HEK293 (cell line): ENCODE results near the gene DISC1.
A peak's percentile ranks its signal among the peaks of the same experiment; 100 is the strongest.
"Not testable (repeated sequence)": the region's sequence is repeated elsewhere in the genome, so short reads cannot be mapped to it uniquely, and the experiment has no call there.

Experiments used
- CTCF ChIA-PET: fragments of 350-600 bp; formaldehyde crosslinking; extraction: SDS; loops from one replicate; lab custom pipeline; 2021; ENCODE audit warnings: antibody characterized with exemption; lab: Yijun Ruan, JAX
- POLR2A ChIA-PET: fragments of 300-600 bp; formaldehyde crosslinking; extraction: SDS; loops from one replicate; lab custom pipeline; 2020; ENCODE audit warnings: antibody characterized with exemption, inconsistent platforms; lab: Yijun Ruan, JAX
- H3K27ac ChIP-seq: fragments of 200-500 bp; sonication (Bioruptor generic); 2 replicates; pipeline ENCODE4 v1.5.1; 2014; ENCODE audit warnings: low read depth, low read length, control low read depth, inconsistent platforms; ENCODE audit errors: extremely low read depth
- H3K36me3 ChIP-seq, 2 experiments: fragments of 200-500 bp in 1 of 2; sonication (Bioruptor generic) in 1 of 2; 1 replicate in 1 of 2; 2 replicates in 1 of 2; pipeline ENCODE4 v1.5.1; 2014 to 2017; ENCODE audit warnings: inconsistent platforms in 2 of 2, low read length in 2 of 2; ENCODE audit not compliant: control insufficient read depth in 2 of 2, insufficient read depth in 1 of 2
- H3K4me1 ChIP-seq: fragments of 200-500 bp; sonication (Bioruptor generic); 2 replicates; pipeline ENCODE4 v1.5.1; 2014; ENCODE audit warnings: mild to moderate bottlenecking, low read length, inconsistent platforms; ENCODE audit not compliant: control insufficient read depth, insufficient read depth
- H3K4me3 ChIP-seq: 2 replicates; pipeline ENCODE4 v1.5.1; 2011; ENCODE audit warnings: low read depth, mild to moderate bottlenecking, control low read depth, low read length, moderate library complexity
- H3K9me3 ChIP-seq: fragments of 200-500 bp; sonication (Bioruptor generic); 2 replicates; pipeline ENCODE4 v1.5.1; 2014; ENCODE audit warnings: low read depth, low read length, inconsistent platforms; ENCODE audit not compliant: control insufficient read depth, insufficient read depth
- EGR2 ChIP-seq: fragments of 450-650 bp; formaldehyde crosslinking; IDR thresholded peaks from 2 replicates; pipeline ENCODE4 v1.5.1; 2016; ENCODE audit warnings: low read depth, missing biosample characterization, missing genetic modification characterization
- KLF1 ChIP-seq: fragments of 450-650 bp; formaldehyde crosslinking; IDR thresholded peaks from 2 replicates; pipeline ENCODE4 v1.5.1; 2016; ENCODE audit warnings: missing biosample characterization, missing genetic modification characterization
- KLF17 ChIP-seq: fragments of 450-650 bp; formaldehyde crosslinking; IDR thresholded peaks from 2 replicates; pipeline ENCODE4 v1.5.1; 2016; ENCODE audit warnings: missing biosample characterization, missing genetic modification characterization
- PATZ1 ChIP-seq: fragments of 450-650 bp; formaldehyde crosslinking; IDR thresholded peaks from 2 replicates; pipeline ENCODE4 v1.5.1; 2016; ENCODE audit warnings: missing biosample characterization, missing genetic modification characterization
- PRDM4 ChIP-seq: fragments of 450-650 bp; formaldehyde crosslinking; IDR thresholded peaks from 2 replicates; pipeline ENCODE4 v1.5.1; 2017; ENCODE audit warnings: missing biosample characterization, missing genetic modification characterization
- SCRT2 ChIP-seq: fragments of 450-650 bp; formaldehyde crosslinking; IDR thresholded peaks from 2 replicates; pipeline ENCODE4 v1.5.1; 2016; ENCODE audit warnings: missing biosample characterization, missing genetic modification characterization
- ZBTB17 ChIP-seq: fragments of 450-650 bp; formaldehyde crosslinking; IDR thresholded peaks from 2 replicates; pipeline ENCODE4 v1.5.1; 2016; ENCODE audit warnings: missing biosample characterization, missing genetic modification characterization
- ZFHX2 ChIP-seq: fragments of 450-650 bp; formaldehyde crosslinking; conservative IDR thresholded peaks from 2 replicates; pipeline ENCODE4 v1.5.1; 2016; ENCODE audit warnings: missing biosample characterization, missing genetic modification characterization
- ZIC2 ChIP-seq: fragments of 450-650 bp; formaldehyde crosslinking; IDR thresholded peaks from 2 replicates; pipeline ENCODE4 v1.5.1; 2016; ENCODE audit warnings: missing biosample characterization, missing genetic modification characterization
- ZNF133 ChIP-seq: fragments of 450-650 bp; formaldehyde crosslinking; IDR thresholded peaks from 2 replicates; pipeline ENCODE4 v1.5.1; 2016; ENCODE audit warnings: missing biosample characterization, missing genetic modification characterization
- ZNF146 ChIP-seq: fragments of 450-650 bp; formaldehyde crosslinking; IDR thresholded peaks from 2 replicates; pipeline ENCODE4 v1.5.1; 2016; ENCODE audit warnings: missing biosample characterization, missing genetic modification characterization
- ZNF280D ChIP-seq: fragments of 450-650 bp; formaldehyde crosslinking; IDR thresholded peaks from 2 replicates; pipeline ENCODE4 v1.5.1; 2016; ENCODE audit warnings: missing biosample characterization, missing genetic modification characterization
- ZNF341 ChIP-seq: fragments of 450-650 bp; formaldehyde crosslinking; IDR thresholded peaks from 2 replicates; pipeline ENCODE4; 2016; ENCODE audit warnings: low read depth, missing biosample characterization, missing genetic modification characterization
- ZNF37A ChIP-seq: fragments of 450-650 bp; IDR thresholded peaks from 2 replicates; pipeline ENCODE4 v1.5.1; 2018; ENCODE audit warnings: missing biosample characterization, missing genetic modification characterization
- ZNF404 ChIP-seq: fragments of 450-650 bp; formaldehyde crosslinking; IDR thresholded peaks from 2 replicates; pipeline ENCODE4 v1.5.1; 2017; ENCODE audit warnings: missing biosample characterization, missing genetic modification characterization
- ZNF580 ChIP-seq: fragments of 450-650 bp; formaldehyde crosslinking; IDR thresholded peaks from 2 replicates; pipeline ENCODE4 v1.5.1; 2016; ENCODE audit warnings: missing biosample characterization, missing genetic modification characterization
- ZNF658 ChIP-seq: fragments of 450-650 bp; formaldehyde crosslinking; IDR thresholded peaks from 2 replicates; pipeline ENCODE4; 2016; ENCODE audit warnings: missing biosample characterization, missing genetic modification characterization
- ZNF677 ChIP-seq: fragments of 450-650 bp; IDR thresholded peaks from 2 replicates; pipeline ENCODE4 v1.5.0; 2018; ENCODE audit warnings: missing biosample characterization, mild to moderate bottlenecking, missing genetic modification characterization, moderate library complexity
- ZNF777 ChIP-seq: fragments of 450-650 bp; formaldehyde crosslinking; IDR thresholded peaks from 2 replicates; pipeline ENCODE4 v1.5.1; 2017; ENCODE audit warnings: missing biosample characterization, missing genetic modification characterization, borderline replicate concordance

DISC1 gene

GRCh38 chr1:231651621-231652260 lies 25.2 kb downstream of the DISC1 start:
- not testable (repeated sequence) for H3K9me3 ChIP-seq, H3K4me3 ChIP-seq, H3K36me3 ChIP-seq, H3K4me1 ChIP-seq, H3K27ac ChIP-seq
- TF ChIP-seq ZFHX2 (peak; percentile 45; the same call in 1 of the 2 replicates), EGR2 (tag by site-specific recombination) (peak; percentile 64), ZIC2 (tag by site-specific recombination) (peak; percentile 83), KLF17 (tag by site-specific recombination) (0 out of 2 replicates have a peak, but pooled peaks have one; percentile 23), KLF1 (0 out of 2 replicates have a peak, but pooled peaks have one; percentile 15), ZBTB17 (peak; percentile 86), ZNF341 (tag by site-specific recombination) (peak; percentile 75)
- ChIA-PET POLR2A (interaction anchor here (0.5 kb wide), 1 partner anchor 130 kb away, joined by 4 read pairs; no protein-coding TSS in a partner anchor), CTCF (interaction anchor here (1.2 kb wide), 1 partner anchor 155 kb away, joined by 3 read pairs; no protein-coding TSS in a partner anchor)

- Histone ChIP-seq H3K9me3 (no peaks in the 10 kb centered on the region), H3K4me3 (no peak overlapping the region), H3K36me3 (no peaks in the 10 kb centered on the region), H3K4me1 (no peaks in the 10 kb centered on the region), H3K27ac (no peak overlapping the region)
- no peak for TF ChIP-seq ZNF37A (tag by site-specific recombination)
- TF ChIP-seq PATZ1 (tag by site-specific recombination), result no peak
- TF ChIP-seq ZNF677 (tag by site-specific recombination), result no peak
- ChIA-PET POLR2A (interaction anchor here (0.7 kb wide), 1 partner anchor 316 kb away, joined by 3 read pairs; the partner anchor contains the start of genes EXOC8 and SPRTN), CTCF (interaction anchor here (1.4 to 1.9 kb wide), 3 partner anchors 10 to 103 kb away, joined by 3 to 8 read pairs (median 7); no protein-coding TSS in a partner anchor)
Measured at GRCh38 chr1:231653632-231654031, 27.0 kb downstream of the DISC1 start.

GRCh38 chr1:231656741-231657140 lies 30.2 kb downstream of the DISC1 start:
- no peaks in the 10 kb centered on the region for H3K9me3 ChIP-seq
- H3K4me1 ChIP-seq, result no peaks in the 10 kb centered on the region
- POLR2A ChIA-PET, result no interaction called here
- no peak overlapping the region for H3K27ac ChIP-seq
- H3K4me3 ChIP-seq, result no peak overlapping the region
- CTCF ChIA-PET, result no interaction called here
- TF ChIP-seq ZNF777 (tag by site-specific recombination) (no peak), ZNF404 (tag by site-specific recombination) (no peak), ZNF658 (no peak), ZIC2 (tag by site-specific recombination) (no peak), ZNF280D (0 out of 2 replicates have a peak, but pooled peaks have one; percentile 57), PRDM4 (tag by site-specific recombination) (no peak), ZNF580 (tag by site-specific recombination) (0 out of 2 replicates have a peak, but pooled peaks have one; percentile 16), SCRT2 (tag by site-specific recombination) (no peak), ZNF133 (tag by site-specific recombination) (no peak), ZNF146 (tag by site-specific recombination) (peak; percentile 93)
- no peaks in the 10 kb centered on the region for H3K36me3 ChIP-seq

- POLR2A ChIA-PET, H3K27ac ChIP-seq, H3K9me3 ChIP-seq, H3K36me3 ChIP-seq, H3K4me1 ChIP-seq, H3K4me3 ChIP-seq: not testable (repeated sequence)
- CTCF ChIA-PET, result interaction anchor here (0.6 to 0.9 kb wide), 2 partner anchors 14 to 37 kb away, joined by 3 read pairs; no protein-coding TSS in a partner anchor
Measured at GRCh38 chr1:231658223-231658622, 31.6 kb downstream of the DISC1 start.
